ENCODE data around the gene GPR62. TPM values are rescaled to one million over a fixed set of nuclear protein-coding genes. Genes with fewer than 3 reads are reported as not detected.
"Not testable (repeated sequence)": the region's sequence is repeated elsewhere in the genome, so short reads cannot be mapped to it uniquely, and the experiment has no call there.

The GPR62 gene
- total and polyA plus RNA-seq, 7 experiments from 2014 or later = 0.08 TPM; not detected in 6

DNA sequence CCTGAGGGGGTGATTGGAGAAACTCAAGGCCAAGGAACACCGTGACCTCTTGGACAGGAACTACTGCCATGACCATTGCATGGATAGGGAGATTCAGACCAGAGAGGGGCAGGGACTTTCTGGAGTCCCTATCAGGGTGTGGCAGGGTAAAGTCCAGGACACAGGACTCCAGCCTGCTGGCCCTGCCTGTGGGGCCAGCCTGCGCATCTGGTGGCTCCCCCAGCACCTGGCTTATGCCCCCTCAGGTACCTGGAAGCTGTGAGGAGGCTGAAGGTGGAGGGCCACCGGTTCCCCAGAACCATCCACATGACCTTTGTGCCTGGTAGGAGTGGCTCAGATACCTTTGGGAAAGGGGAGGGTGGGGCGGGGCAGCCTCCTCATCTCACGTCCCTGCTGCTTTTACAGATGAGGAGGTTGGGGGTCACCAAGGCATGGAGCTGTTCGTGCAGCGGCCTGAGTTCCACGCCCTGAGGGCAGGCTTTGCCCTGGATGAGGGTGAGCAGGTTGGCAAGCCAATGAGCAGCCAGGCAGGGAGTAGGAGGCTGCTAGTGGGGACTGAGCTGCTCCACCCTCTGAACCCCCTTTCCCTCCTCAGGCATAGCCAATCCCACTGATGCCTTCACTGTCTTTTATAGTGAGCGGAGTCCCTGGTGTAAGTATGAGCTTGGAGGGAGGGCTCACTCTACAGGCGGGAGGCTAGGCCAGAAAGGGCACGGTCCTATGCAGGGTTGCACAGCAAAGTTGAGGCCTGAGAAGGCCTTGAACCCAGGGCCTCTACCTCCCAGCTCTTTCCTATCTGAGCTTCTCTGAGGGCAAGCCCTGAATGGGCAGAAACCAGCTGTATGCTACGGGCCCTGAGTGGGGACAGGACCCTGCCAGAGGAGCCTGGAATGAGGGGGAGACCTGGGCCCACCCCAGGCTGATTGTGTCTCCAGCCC, 31.1 kb downstream of the GPR62 start:
- no peaks in the 10 kb centered on the region for H3K27me3 Mint-ChIP-seq
- peak overlapping the region in 3 of 9 donors; percentile 16 to 62 (median 38) for H3K27ac Mint-ChIP-seq
- Histone ChIP-seq H3K27me3 (ENCODE audit: control insufficient read depth in 2 of 2, insufficient read depth in 2 of 2, low read length in 2 of 2) (no peaks in the 10 kb centered on the region), H3K36me3 (ENCODE audit: control insufficient read depth in 2 of 3, insufficient read depth in 3 of 3, low read length in 3 of 3) (peaks cover 0 to under 1% (median 0%) of the 10 kb centered on the region in 3 experiments), H3K27ac (ENCODE audit: low read depth, low read length) (no peak overlapping the region), H3K4me3 (ENCODE audit: low read length) (no peak overlapping the region), H3K4me1 (ENCODE audit: control insufficient read depth in 2 of 2, insufficient read depth in 2 of 2, low read length in 2 of 2) (peaks cover 10 to 12% of the 10 kb centered on the region in 2 donors), H3K9me3 (ENCODE audit: control insufficient read depth in 2 of 3, low read length in 3 of 3) (no peaks in the 10 kb centered on the region)
- H3K36me3 Mint-ChIP-seq = peaks cover 0 to 4% (median 0%) of the 10 kb centered on the region in 5 donors
- intact Hi-C loops (cut with micrococcal nuclease) = no loop called here
- DNase-seq = no peak
- ChIA-PET POLR2A (interaction anchor here (0.7 to 1.8 kb wide), 3 partner anchors 9 to 147 kb away, joined by 3 to 5 read pairs (median 3); partner anchors contain the start of gene ABHD14B), CTCF (interaction anchor here (0.9 to 1.3 kb wide), 2 partner anchors 10 to 15 kb away, joined by 3 read pairs; no protein-coding TSS in a partner anchor)
- no peaks in the 10 kb centered on the region for H3K9me3 Mint-ChIP-seq
- H3K4me1 Mint-ChIP-seq = peaks cover 15 to 27% (median 19%) of the 10 kb centered on the region in 7 donors
- no peak for ATAC-seq
- no peak overlapping the region for H3K4me3 Mint-ChIP-seq

DNA sequence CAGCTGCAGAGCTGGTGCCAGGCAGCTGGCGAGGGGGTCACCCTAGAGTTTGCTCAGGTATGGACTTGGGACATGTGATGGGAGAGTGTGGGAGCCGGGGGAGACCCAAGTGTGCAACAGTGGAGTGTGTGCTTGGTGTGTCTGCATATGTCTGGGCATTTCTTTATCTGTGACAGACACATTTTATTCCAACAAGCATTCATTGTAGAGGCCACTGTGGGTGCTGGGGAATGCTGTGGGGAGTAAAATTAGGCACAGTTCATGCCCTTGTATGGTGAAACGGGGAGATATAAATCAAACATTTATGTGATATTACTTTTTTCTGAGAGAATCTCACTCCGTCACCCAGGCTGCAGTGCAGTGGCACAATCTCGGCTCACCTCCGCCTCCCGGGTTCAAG, 32.4 kb downstream of the GPR62 start:
- CTCF ChIA-PET = interaction anchor here (1.3 kb wide), 1 partner anchor 8 kb away, joined by 3 read pairs; no protein-coding TSS in a partner anchor
- ATAC-seq (no peak), DNase-seq (no peak)

DNA sequence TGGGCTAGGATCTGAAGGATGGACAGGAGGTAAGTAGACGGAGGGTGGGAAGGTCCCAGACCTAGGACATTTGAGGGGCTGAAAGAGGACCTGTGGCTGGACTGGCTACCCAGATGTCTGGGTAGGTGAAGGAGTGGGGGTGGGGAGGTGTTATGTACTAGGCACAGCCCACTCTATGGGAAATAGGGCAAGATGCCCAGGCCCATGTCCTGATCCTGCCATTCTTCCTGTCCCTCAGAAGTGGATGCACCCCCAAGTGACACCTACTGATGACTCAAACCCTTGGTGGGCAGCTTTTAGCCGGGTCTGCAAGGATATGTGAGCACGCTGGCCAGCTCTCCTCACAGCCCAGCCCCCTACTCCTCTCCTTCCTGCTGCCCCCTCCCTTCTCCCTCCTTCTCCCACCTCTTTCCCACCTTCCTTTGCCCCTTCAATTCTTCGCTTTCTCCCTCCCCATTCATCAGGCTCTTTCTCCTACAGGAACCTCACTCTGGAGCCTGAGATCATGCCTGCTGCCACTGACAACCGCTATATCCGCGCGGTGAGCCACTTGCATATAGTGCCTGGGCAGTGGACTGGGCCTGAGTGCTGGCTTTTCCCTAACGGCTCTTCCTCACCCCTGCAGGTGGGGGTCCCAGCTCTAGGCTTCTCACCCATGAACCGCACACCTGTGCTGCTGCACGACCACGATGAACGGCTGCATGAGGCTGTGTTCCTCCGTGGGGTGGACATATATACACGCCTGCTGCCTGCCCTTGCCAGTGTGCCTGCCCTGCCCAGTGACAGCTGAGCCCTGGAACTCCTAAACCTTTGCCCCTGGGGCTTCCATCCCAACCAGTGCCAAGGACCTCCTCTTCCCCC, 33.3 kb downstream of the GPR62 start:
- H3K27ac Mint-ChIP-seq = peak overlapping the region in 8 of 9 donors; percentile 1 to 83 (median 27)
- Histone ChIP-seq H3K36me3 (ENCODE audit: control insufficient read depth in 2 of 3, insufficient read depth in 3 of 3, low read length in 3 of 3) (peaks cover 0 to 21% (median 0%) of the 10 kb centered on the region in 3 experiments), H3K9me3 (ENCODE audit: control insufficient read depth in 2 of 3, low read length in 3 of 3) (no peaks in the 10 kb centered on the region), H3K27ac (ENCODE audit: low read depth, low read length) (no peak overlapping the region), H3K4me1 (ENCODE audit: control insufficient read depth in 2 of 2, insufficient read depth in 2 of 2, low read length in 2 of 2) (no peaks in the 10 kb centered on the region), H3K4me3 (ENCODE audit: low read length) (no peak overlapping the region), H3K27me3 (ENCODE audit: control insufficient read depth in 2 of 2, insufficient read depth in 2 of 2, low read length in 2 of 2) (no peaks in the 10 kb centered on the region)
- ATAC-seq (no peak), DNase-seq (no peak)
- peaks cover 0 to 7% (median 0%) of the 10 kb centered on the region in 5 donors for H3K36me3 Mint-ChIP-seq
- no peaks in the 10 kb centered on the region for H3K27me3 Mint-ChIP-seq
- CTCF ChIA-PET = no interaction called here
- no peaks in the 10 kb centered on the region for H3K9me3 Mint-ChIP-seq
- H3K4me3 Mint-ChIP-seq = no peak overlapping the region
- peaks cover 8 to 28% (median 13%) of the 10 kb centered on the region in 7 donors for H3K4me1 Mint-ChIP-seq
- POLR2A ChIA-PET = no interaction called here
- intact Hi-C loops (cut with micrococcal nuclease) = no loop called here

More for the DNA sequence above, 32.4 kb downstream of the GPR62 start:
- no peaks in the 10 kb centered on the region for H3K27me3 Mint-ChIP-seq
- H3K9me3 ChIP-seq (ENCODE audit: control insufficient read depth in 2 of 3, low read length in 3 of 3) = no peaks in the 10 kb centered on the region
- H3K9me3 Mint-ChIP-seq = no peaks in the 10 kb centered on the region
- H3K4me1 ChIP-seq (ENCODE audit: control insufficient read depth in 2 of 2, insufficient read depth in 2 of 2, low read length in 2 of 2) = peaks cover 3 to 5% of the 10 kb centered on the region in 2 donors
- no peak overlapping the region for H3K4me3 ChIP-seq (ENCODE audit: low read length)
- H3K36me3 ChIP-seq (ENCODE audit: control insufficient read depth in 2 of 3, insufficient read depth in 3 of 3, low read length in 3 of 3) = peaks cover 0 to 13% (median 0%) of the 10 kb centered on the region in 3 experiments
- no peak overlapping the region for H3K27ac ChIP-seq (ENCODE audit: low read depth, low read length)
- H3K36me3 Mint-ChIP-seq = peaks cover 0 to 8% (median 0%) of the 10 kb centered on the region in 5 donors
- H3K27me3 ChIP-seq (ENCODE audit: control insufficient read depth in 2 of 2, insufficient read depth in 2 of 2, low read length in 2 of 2) = no peaks in the 10 kb centered on the region
- H3K27ac Mint-ChIP-seq = peak overlapping the region in 3 of 9 donors; percentile 6 to 48 (median 32)
- H3K4me1 Mint-ChIP-seq = peaks cover 11 to 26% (median 16%) of the 10 kb centered on the region in 7 donors
- POLR2A ChIA-PET = interaction anchor here (1.8 kb wide), 1 partner anchor 14 kb away, joined by 5 read pairs; the partner anchor contains the start of gene ABHD14B
- H3K4me3 Mint-ChIP-seq = no peak overlapping the region
- intact Hi-C loops (cut with micrococcal nuclease) = no loop called here

DNA sequence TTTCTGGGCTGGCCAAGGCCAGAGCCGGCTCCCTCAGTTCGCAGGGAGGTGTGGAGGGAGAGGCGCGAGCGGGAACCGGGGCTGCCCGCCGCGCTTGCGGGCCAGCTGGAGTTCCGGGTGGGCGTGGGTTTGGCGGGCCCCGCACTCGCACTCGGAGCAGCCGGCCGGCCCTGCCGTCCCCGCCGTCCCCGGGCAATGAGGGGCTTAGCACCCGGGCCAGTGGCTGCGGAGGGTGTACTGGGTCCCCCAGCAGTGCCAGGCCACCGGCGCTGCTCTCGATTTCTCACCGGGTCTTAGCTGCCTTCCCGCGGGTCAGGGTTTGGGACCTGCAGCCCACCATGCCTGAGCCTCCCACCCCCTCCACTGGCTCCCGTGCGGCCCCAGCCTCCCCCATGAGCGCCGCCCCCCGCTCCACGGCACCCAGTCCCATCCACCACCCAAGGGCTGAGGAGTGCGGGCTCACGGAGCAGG, 35.4 kb downstream of the GPR62 start:
- H3K27me3 ChIP-seq (ENCODE audit: control insufficient read depth in 2 of 2, insufficient read depth in 2 of 2, low read length in 2 of 2); H3K4me3 Mint-ChIP-seq; H3K27ac ChIP-seq (ENCODE audit: low read depth, low read length); H3K9me3 ChIP-seq (ENCODE audit: control insufficient read depth in 2 of 3, low read length in 3 of 3); H3K27me3 Mint-ChIP-seq; H3K9me3 Mint-ChIP-seq; ATAC-seq; H3K4me3 ChIP-seq (ENCODE audit: low read length); H3K27ac Mint-ChIP-seq: not testable (repeated sequence)
- Mint-ChIP-seq H3K4me1 (peaks cover 18 to 34% (median 28%) of the 10 kb centered on the region in 7 donors), H3K36me3 (peaks cover 3 to 21% (median 9%) of the 10 kb centered on the region in 5 donors)
- Histone ChIP-seq H3K4me1 (ENCODE audit: control insufficient read depth in 2 of 2, insufficient read depth in 2 of 2, low read length in 2 of 2) (peaks cover 13 to 15% of the 10 kb centered on the region in 2 donors), H3K36me3 (ENCODE audit: control insufficient read depth in 2 of 3, insufficient read depth in 3 of 3, low read length in 3 of 3) (peaks cover 5 to 34% (median 11%) of the 10 kb centered on the region in 3 experiments)
- peak in 1 of 9 donors; percentile 3 for DNase-seq
- CTCF ChIA-PET = interaction anchor here (1.1 kb wide), 1 partner anchor 16 kb away, joined by 3 read pairs; the partner anchor contains the start of gene ABHD14B
- POLR2A ChIA-PET = interaction anchor here (0.7 to 3.0 kb wide), 3 partner anchors 7 to 67 kb away, joined by 3 to 14 read pairs (median 3); partner anchors contain the start of genes ABHD14A and ACY1
- intact Hi-C loops (cut with micrococcal nuclease) = loop anchor here (10.0 kb wide), 2 partner anchors 544 to 1354 kb away; partner anchors contain the start of genes DCP1A (in 1 of the 2), NT5DC2 (in 1 of the 2) and UQCC5 (in 1 of the 2)

DNA sequence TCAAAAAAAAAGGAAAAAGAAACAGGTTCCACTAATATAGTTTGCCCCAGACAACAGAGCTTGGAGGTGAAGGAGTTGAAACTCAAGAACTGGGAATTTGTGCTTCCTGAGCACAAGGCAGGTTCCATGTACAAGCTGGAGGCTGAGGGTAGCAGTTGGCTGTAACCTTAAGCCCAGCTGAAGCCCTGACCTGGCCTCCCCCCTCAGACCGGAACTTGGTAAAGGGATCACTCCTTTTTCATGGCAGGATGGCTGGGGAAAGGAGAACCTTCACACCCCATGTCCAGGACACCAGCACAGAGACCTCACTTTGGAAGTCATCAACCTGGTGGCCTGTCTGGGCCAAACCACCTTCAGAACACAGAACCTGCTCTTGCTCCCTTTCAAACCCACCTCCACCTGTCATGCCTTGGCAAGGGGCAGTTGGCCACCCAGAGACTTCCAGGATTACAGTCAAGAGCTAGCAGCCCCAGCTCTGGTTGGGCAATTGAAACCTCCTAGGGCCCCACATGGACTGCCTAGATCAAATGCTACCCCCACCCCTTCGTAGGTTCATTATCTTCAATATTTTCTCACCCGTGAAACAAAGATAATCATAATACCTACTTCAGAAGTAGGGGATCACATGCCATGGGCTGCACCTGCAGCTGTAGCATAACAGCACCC, 37.0 kb downstream of the GPR62 start:
- intact Hi-C loops (cut with micrococcal nuclease) = loop anchor here (10.0 kb wide), 2 partner anchors 543 to 1353 kb away; partner anchors contain the start of genes DCP1A (in 1 of the 2), NT5DC2 (in 1 of the 2) and UQCC5 (in 1 of the 2)
- no peaks in the 10 kb centered on the region for H3K9me3 Mint-ChIP-seq
- ChIA-PET POLR2A (interaction anchor here (0.6 to 3.0 kb wide), 3 partner anchors 9 to 59 kb away, joined by 4 to 14 read pairs (median 6); partner anchors contain the start of genes ABHD14A, ABHD14B and ACY1), CTCF (interaction anchor here (0.8 to 1.9 kb wide), 3 partner anchors 8 to 65 kb away, joined by 4 to 7 read pairs (median 4); no protein-coding TSS in a partner anchor)
- H3K4me1 Mint-ChIP-seq = peaks cover 21 to 44% (median 35%) of the 10 kb centered on the region in 7 donors
- Histone ChIP-seq H3K9me3 (ENCODE audit: control insufficient read depth in 2 of 3, low read length in 3 of 3) (no peaks in the 10 kb centered on the region), H3K36me3 (ENCODE audit: control insufficient read depth in 2 of 3, insufficient read depth in 3 of 3, low read length in 3 of 3) (peaks cover 5 to 34% (median 11%) of the 10 kb centered on the region in 3 experiments), H3K27me3 (ENCODE audit: control insufficient read depth in 2 of 2, insufficient read depth in 2 of 2, low read length in 2 of 2) (no peaks in the 10 kb centered on the region), H3K27ac (ENCODE audit: low read depth, low read length) (peak overlapping the region; percentile 42), H3K4me3 (ENCODE audit: low read length) (no peak overlapping the region), H3K4me1 (ENCODE audit: control insufficient read depth in 2 of 2, insufficient read depth in 2 of 2, low read length in 2 of 2) (peaks cover 13 to 15% of the 10 kb centered on the region in 2 donors)
- DNase-seq (no peak), ATAC-seq (no peak)
- H3K4me3 Mint-ChIP-seq = peak overlapping the region in 1 of 10 donors; percentile 12
- H3K27ac Mint-ChIP-seq = peak overlapping the region in 1 of 9 donors; percentile 22
- H3K27me3 Mint-ChIP-seq = peaks cover 0 to 2% (median 0%) of the 10 kb centered on the region in 5 donors
- H3K36me3 Mint-ChIP-seq = peaks cover 3 to 23% (median 9%) of the 10 kb centered on the region in 5 donors
